ENCODE results near the gene EGR2. TPM values are rescaled to one million over a fixed set of nuclear protein-coding genes. Genes with fewer than 3 reads are reported as not detected.
"Not testable (repeated sequence)": the region's sequence is repeated elsewhere in the genome, so short reads cannot be mapped to it uniquely, and the experiment has no call there.

Gene EGR2
- total RNA-seq, 4 donors from 2014 or later: 19.4 to 35.4 (median 27.7) TPM

DNA sequence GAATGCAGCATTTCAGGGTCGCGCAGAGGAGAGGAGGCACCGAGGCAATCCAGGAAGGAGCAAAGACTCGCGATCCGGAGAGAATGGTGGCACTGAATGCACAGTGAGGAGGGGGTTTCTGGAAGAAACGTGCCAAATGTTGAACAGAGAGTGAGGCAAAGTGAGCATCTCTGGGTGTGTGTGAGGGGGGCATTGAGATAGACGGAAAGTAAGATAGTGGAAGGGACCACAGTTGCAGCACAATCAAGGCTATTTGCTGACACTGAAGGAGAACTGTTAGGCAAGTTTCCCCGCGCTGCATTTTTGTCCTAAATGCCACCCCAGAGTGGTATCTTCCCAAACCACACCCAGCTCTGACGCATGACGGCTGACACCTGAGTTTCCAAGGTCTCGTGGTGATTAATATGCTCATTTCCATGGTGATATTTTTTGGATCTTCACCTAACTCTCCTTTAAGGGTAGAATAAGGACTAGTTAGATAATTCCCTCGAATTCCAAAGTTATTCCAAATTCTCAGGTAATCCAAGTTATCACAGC is 26.1 kb downstream of the EGR2 start:
- H3K9me3 ChIP-seq: peaks cover 0 to 11% (median 0%) of the 10 kb centered on the region in 4 donors
- H3K27ac ChIP-seq: no peak overlapping the region
- H3K27me3 ChIP-seq: no peaks in the 10 kb centered on the region
- TF ChIP-seq POLR2A (IDR thresholded peaks at IDR 0.05) (no peak), EP300 (IDR thresholded peaks at IDR 0.05) (no peak)
- TF ChIP-seq, protein P1, sequence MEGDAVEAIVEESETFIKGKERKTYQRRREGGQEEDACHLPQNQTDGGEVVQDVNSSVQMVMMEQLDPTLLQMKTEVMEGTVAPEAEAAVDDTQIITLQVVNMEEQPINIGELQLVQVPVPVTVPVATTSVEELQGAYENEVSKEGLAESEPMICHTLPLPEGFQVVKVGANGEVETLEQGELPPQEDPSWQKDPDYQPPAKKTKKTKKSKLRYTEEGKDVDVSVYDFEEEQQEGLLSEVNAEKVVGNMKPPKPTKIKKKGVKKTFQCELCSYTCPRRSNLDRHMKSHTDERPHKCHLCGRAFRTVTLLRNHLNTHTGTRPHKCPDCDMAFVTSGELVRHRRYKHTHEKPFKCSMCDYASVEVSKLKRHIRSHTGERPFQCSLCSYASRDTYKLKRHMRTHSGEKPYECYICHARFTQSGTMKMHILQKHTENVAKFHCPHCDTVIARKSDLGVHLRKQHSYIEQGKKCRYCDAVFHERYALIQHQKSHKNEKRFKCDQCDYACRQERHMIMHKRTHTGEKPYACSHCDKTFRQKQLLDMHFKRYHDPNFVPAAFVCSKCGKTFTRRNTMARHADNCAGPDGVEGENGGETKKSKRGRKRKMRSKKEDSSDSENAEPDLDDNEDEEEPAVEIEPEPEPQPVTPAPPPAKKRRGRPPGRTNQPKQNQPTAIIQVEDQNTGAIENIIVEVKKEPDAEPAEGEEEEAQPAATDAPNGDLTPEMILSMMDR (IDR thresholded peaks at IDR 0.05): no peak
- no peak for DNase-seq (ENCODE audit: low spot score in 2 of 2)
- H3K4me1 ChIP-seq: peaks cover 0 to 7% (median 0%) of the 10 kb centered on the region in 4 donors
- no peaks in the 10 kb centered on the region for H3K36me3 ChIP-seq
- no peak overlapping the region for H3K4me3 ChIP-seq
- WGBS, 2 donors: 77 to 83% methylated on average over 14 of the region's 14 CpGs

DNA sequence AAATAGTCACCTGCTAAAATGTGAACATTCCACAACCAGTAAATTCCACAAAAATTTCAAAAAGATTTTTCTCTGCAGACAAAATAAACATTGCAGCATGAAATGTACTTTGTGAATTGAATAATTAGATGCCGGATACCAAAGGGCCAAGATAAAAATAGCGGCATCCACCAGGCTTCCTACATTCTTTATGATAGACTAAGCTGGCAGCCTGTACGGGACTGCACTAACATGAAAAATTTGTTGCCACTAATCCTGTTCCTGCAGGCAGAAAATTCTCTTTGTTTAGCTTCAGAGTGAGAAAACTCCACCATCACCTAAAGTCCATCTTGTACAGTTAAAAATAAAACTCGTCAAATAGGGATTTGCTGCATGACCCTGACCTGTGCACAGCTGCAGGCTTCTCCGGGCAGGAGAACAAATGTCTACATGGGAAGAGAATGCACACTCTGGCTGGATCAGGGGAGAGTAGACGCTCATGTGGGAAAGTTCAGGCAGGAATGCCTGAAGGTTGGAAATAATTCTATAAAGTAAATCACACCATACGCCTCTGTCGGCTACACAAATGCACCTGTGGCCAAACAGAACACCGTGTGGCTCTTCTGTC is 27.2 kb downstream of the EGR2 start:
- H3K4me3 ChIP-seq: no peak overlapping the region
- no peaks in the 10 kb centered on the region for H3K27me3 ChIP-seq
- peaks cover 0 to 7% (median 0%) of the 10 kb centered on the region in 4 donors for H3K4me1 ChIP-seq
- no peak for TF ChIP-seq EP300 (IDR thresholded peaks at IDR 0.05)
- TF ChIP-seq, protein P1 (IDR thresholded peaks at IDR 0.05): no peak
- TF ChIP-seq POLR2A (IDR thresholded peaks at IDR 0.05): no peak
- H3K36me3 ChIP-seq: no peaks in the 10 kb centered on the region
- peaks cover 0 to 17% (median 0%) of the 10 kb centered on the region in 4 donors for H3K9me3 ChIP-seq
- DNase-seq (ENCODE audit: low spot score in 2 of 2): no peak
- no peak overlapping the region for H3K27ac ChIP-seq
- WGBS, 2 donors: 41 to 45% methylated on average over 9 of the region's 9 CpGs

DNA sequence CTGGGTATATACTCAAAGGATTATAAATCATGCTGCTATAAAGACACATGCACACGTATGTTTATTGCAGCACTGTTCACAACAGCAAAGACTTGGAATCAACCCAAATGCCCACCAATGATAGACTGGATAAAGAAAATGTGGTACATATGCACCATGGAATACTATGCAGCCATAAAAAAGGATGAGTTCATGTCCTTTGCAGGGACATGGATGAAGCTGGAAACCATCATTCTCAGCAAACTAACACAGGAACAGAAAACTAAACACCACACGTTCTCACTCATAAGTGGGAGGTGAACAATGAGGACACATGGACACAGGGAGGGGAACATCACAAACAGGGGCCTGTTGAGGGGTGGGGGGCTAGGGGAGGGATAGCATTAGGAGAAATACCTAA is 27.9 kb downstream of the EGR2 start:
- not testable (repeated sequence) for DNase-seq (ENCODE audit: low spot score in 2 of 2); H3K4me3 ChIP-seq; H3K27ac ChIP-seq; H3K36me3 ChIP-seq; H3K4me1 ChIP-seq; H3K27me3 ChIP-seq
- H3K9me3 ChIP-seq: peaks cover 0 to 17% (median 0%) of the 10 kb centered on the region in 4 donors
- 85 to 86% methylated on average over 2 of the region's 2 CpGs for WGBS, 2 donors

DNA sequence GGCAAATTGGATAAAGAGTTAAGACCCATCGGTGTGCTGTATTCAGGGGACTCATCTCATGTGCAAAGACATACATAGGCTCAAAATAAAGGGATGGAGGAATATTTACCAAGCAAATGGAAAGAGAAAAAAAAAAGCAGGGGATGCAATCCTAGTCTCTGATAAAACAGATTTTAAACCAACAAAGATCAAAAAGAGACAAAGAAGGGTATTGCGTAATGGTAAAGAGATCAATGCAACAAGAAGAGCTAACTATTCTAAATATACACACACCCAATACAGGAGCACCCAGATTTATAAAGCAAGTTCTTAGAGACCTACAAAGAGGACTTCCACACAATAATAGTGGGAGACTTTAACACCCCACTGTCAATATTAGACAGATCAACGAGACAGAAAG is 31.6 kb downstream of the EGR2 start:
- not testable (repeated sequence) for H3K27ac ChIP-seq; H3K27me3 ChIP-seq; H3K36me3 ChIP-seq; H3K4me3 ChIP-seq; H3K4me1 ChIP-seq; DNase-seq (ENCODE audit: low spot score in 2 of 2)
- 93 to 94% methylated on average over 3 of the region's 3 CpGs for WGBS, 2 donors
- H3K9me3 ChIP-seq: peaks cover 0 to 17% (median 0%) of the 10 kb centered on the region in 4 donors

DNA sequence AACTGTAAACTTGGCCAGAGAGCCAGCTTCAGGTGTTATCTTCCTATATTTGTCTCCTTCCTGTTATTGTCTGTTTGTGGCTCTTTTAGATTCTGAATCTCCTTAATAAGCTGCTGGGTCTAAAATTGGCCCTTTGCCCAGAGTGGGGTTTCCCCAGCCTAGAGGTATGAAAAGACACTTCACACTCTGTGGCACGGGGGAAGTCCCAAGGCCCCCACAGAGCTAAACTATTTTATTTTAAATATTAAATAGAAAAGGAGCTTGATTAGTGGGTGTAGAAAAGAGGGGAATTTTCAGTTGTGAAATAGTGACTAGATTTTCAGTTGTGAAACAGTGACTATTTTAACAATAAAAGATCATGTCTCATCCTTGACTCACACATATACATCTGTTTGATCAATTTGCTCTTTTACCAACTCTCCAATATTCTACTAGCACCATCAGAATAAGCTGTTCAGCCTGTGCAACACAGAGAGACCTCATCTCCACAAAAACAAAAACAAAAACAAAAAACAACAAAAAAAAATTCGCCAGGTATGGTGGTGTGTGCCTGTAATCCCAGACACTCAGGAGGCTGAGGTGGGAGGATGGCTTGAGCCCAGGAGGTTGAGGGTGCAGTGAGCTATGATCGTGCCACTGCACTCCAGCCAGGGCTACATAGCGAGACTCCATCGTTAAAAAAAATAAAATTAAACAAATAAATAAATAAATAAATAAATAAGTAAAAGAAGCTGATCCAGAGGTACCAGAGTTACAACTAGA is 36.5 kb downstream of the EGR2 start:
- Histone ChIP-seq H3K27me3 (no peaks in the 10 kb centered on the region), H3K4me1 (peaks cover 0 to 7% (median 0%) of the 10 kb centered on the region in 4 donors), H3K9me3 (peaks cover 0 to 2% (median 0%) of the 10 kb centered on the region in 4 donors), H3K27ac (no peak overlapping the region), H3K4me3 (no peak overlapping the region), H3K36me3 (no peaks in the 10 kb centered on the region)
- no peak for DNase-seq (ENCODE audit: low spot score in 2 of 2)
- TF ChIP-seq POLR2A (IDR thresholded peaks at IDR 0.05): no peak
- no peak for TF ChIP-seq EP300 (IDR thresholded peaks at IDR 0.05)
- TF ChIP-seq, protein P1 (IDR thresholded peaks at IDR 0.05): no peak
- WGBS, 2 donors: 82% methylated on average over 5 of the region's 5 CpGs

DNA sequence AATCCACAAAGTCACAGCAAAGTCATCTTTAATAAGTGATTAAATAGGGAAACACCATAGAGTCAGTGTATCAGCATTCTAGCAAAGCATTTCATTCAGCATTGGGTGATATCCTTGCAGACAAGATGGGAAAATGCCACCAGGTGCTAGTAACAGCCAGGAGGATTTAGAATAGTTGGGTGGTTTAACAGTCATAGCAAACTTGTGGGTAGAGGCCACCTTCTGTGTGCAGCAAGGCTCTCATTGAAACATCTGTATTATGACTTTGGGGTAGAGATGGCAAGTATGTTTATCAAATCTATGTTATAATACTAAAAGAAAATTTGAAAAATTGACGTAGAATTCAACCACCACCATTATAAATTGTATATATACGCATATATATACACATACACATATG is 38.0 kb downstream of the EGR2 start:
- H3K27me3 ChIP-seq: no peaks in the 10 kb centered on the region

More for the DNA sequence above, 38.0 kb downstream of the EGR2 start:
- H3K4me3 ChIP-seq: no peak overlapping the region
- no peaks in the 10 kb centered on the region for H3K36me3 ChIP-seq
- TF ChIP-seq EP300 (IDR thresholded peaks at IDR 0.05) (no peak), POLR2A (IDR thresholded peaks at IDR 0.05) (no peak)
- TF ChIP-seq, protein P1 (IDR thresholded peaks at IDR 0.05): no peak
- H3K4me1 ChIP-seq: peaks cover 0 to 10% (median 0%) of the 10 kb centered on the region in 4 donors
- no peak for DNase-seq (ENCODE audit: low spot score in 2 of 2)
- 95 to 99% methylated on average over 2 of the region's 2 CpGs for WGBS, 2 donors
- H3K9me3 ChIP-seq: no peaks in the 10 kb centered on the region
- H3K27ac ChIP-seq: no peak overlapping the region
